DOHH2 (cell line): ENCODE results near the gene DNAJB12.

Experiments
- H3F3A ChIP-seq: fragments of 200-600 bp; sonication (generic), shearing (Covaris generic); 2 replicates; pipeline ENCODE4 v1.6.0; 2016; ENCODE audit warnings: antibody characterized with exemption, mild to moderate bottlenecking; ENCODE audit not compliant: control insufficient read depth, insufficient read depth
- H3K27ac ChIP-seq: fragments of 200-600 bp; sonication (generic); 2 replicates; pipeline ENCODE4 v1.5.1; 2014; ENCODE audit warnings: low read depth, mild to moderate bottlenecking, low read length, moderate library complexity
- H3K27me3 ChIP-seq: fragments of 200-600 bp; sonication (generic); 2 replicates; pipeline ENCODE4 v1.6.1; 2014; ENCODE audit warnings: mild to moderate bottlenecking, low read length, mixed read lengths; ENCODE audit not compliant: control insufficient read depth
- H3K36me3 ChIP-seq: fragments of 200-600 bp; sonication (generic); 2 replicates; pipeline ENCODE4 v1.6.1; 2014; ENCODE audit warnings: mild to moderate bottlenecking, low read length, moderate library complexity, mixed read lengths; ENCODE audit not compliant: control insufficient read depth
- H3K4me1 ChIP-seq: fragments of 200-600 bp; sonication (generic); 2 replicates; pipeline ENCODE4 v1.6.1; 2014; ENCODE audit warnings: mild to moderate bottlenecking, low read length, mixed read lengths; ENCODE audit not compliant: control insufficient read depth
- H3K4me2 ChIP-seq: fragments of 200-600 bp; sonication (generic); 2 replicates; pipeline ENCODE4 v1.6.0; 2014; ENCODE audit warnings: mild to moderate bottlenecking, low read length, moderate library complexity
- H3K4me3 ChIP-seq: fragments of 200-600 bp; sonication (generic); 2 replicates; pipeline ENCODE4 v1.5.1; 2014; ENCODE audit warnings: mild to moderate bottlenecking, low read length, mixed read lengths
- H3K79me2 ChIP-seq: fragments of 200-600 bp; sonication (generic); 2 replicates; pipeline ENCODE4 v1.6.1; 2014; ENCODE audit warnings: mild to moderate bottlenecking, low read length, mixed read lengths; ENCODE audit not compliant: control insufficient read depth
- H3K9me2 ChIP-seq: fragments of 200-600 bp; sonication (generic); replicated peaks from 2 replicates; pipeline ENCODE4 v1.6.1; 2014; ENCODE audit warnings: mild to moderate bottlenecking, low read length, mixed read lengths; ENCODE audit not compliant: control insufficient read depth
- H3K9me3 ChIP-seq: fragments of 200-600 bp; sonication (generic); 2 replicates; pipeline ENCODE4 v1.6.1; 2014; ENCODE audit warnings: antibody characterized with exemption, low read length, mixed read lengths; ENCODE audit not compliant: control insufficient read depth, insufficient read depth
- H4K20me1 ChIP-seq: fragments of 200-600 bp; sonication (generic); 2 replicates; pipeline ENCODE4 v1.6.0; 2014; ENCODE audit warnings: low read depth, mild to moderate bottlenecking, antibody characterized with exemption, low read length, moderate library complexity; ENCODE audit not compliant: control insufficient read depth, insufficient read depth
- CTCF ChIP-seq: fragments of 200-600 bp; sonication (generic); IDR thresholded peaks from one replicate; pipeline ENCODE4 v1.5.1; 2014; ENCODE audit warnings: antibody characterized with exemption, mild to moderate bottlenecking, low read depth, low read length; ENCODE audit not compliant: poor library complexity, severe bottlenecking
- EZH2phosphoT487 ChIP-seq: fragments of 200-600 bp; sonication (generic); IDR thresholded peaks from 2 replicates; pipeline ENCODE4 v1.6.1; 2017; ENCODE audit warnings: borderline replicate concordance, mild to moderate bottlenecking, antibody characterized with exemption, low read length, moderate library complexity, mixed read lengths

DNAJB12 gene

GRCh38 chr10:72379062-72379461 is 24.3 kb upstream of the DNAJB12 start:
- H3F3A ChIP-seq, result no peaks in the 10 kb centered on the region
- no peak overlapping the region for H3K4me2 ChIP-seq
- TF ChIP-seq CTCF (no peak), EZH2phosphoT487 (no peak)
- H3K4me1 ChIP-seq, result no peaks in the 10 kb centered on the region
- H3K9me3 ChIP-seq, result no peaks in the 10 kb centered on the region
- no peaks in the 10 kb centered on the region for H3K36me3 ChIP-seq
- H3K27me3 ChIP-seq, result no peaks in the 10 kb centered on the region
- H3K79me2 ChIP-seq, result no peaks in the 10 kb centered on the region
- H4K20me1 ChIP-seq, result no peaks in the 10 kb centered on the region
- no peak overlapping the region for H3K27ac ChIP-seq
- H3K9me2 ChIP-seq, result no peaks in the 10 kb centered on the region
- H3K4me3 ChIP-seq, result no peak overlapping the region

GRCh38 chr10:72375585-72375984 is 20.9 kb upstream of the DNAJB12 start:
- no peaks in the 10 kb centered on the region for H3F3A ChIP-seq
- H3K27me3 ChIP-seq, result no peaks in the 10 kb centered on the region
- no peaks in the 10 kb centered on the region for H3K4me1 ChIP-seq
- H3K27ac ChIP-seq, result no peak overlapping the region
- no peaks in the 10 kb centered on the region for H3K9me3 ChIP-seq
- H3K4me2 ChIP-seq, result no peak overlapping the region
- no peaks in the 10 kb centered on the region for H4K20me1 ChIP-seq
- H3K79me2 ChIP-seq, result no peaks in the 10 kb centered on the region
- H3K36me3 ChIP-seq, result no peaks in the 10 kb centered on the region
- H3K9me2 ChIP-seq, result no peaks in the 10 kb centered on the region
- H3K4me3 ChIP-seq, result no peak overlapping the region
- no peak for TF ChIP-seq CTCF
- TF ChIP-seq EZH2phosphoT487, result no peak

GRCh38 chr10:72375173-72375572 is 20.5 kb upstream of the DNAJB12 start:
- Histone ChIP-seq H3K4me2 (no peak overlapping the region), H3K27me3 (no peaks in the 10 kb centered on the region), H3K27ac (no peak overlapping the region), H4K20me1 (no peaks in the 10 kb centered on the region), H3K9me2 (no peaks in the 10 kb centered on the region), H3K4me3 (no peak overlapping the region), H3K79me2 (no peaks in the 10 kb centered on the region), H3F3A (no peaks in the 10 kb centered on the region), H3K36me3 (no peaks in the 10 kb centered on the region), H3K4me1 (no peaks in the 10 kb centered on the region), H3K9me3 (no peaks in the 10 kb centered on the region)
- no peak for TF ChIP-seq EZH2phosphoT487
- TF ChIP-seq CTCF, result no peak

GRCh38 chr10:72370201-72370722 is 15.5 kb upstream of the DNAJB12 start:
- Histone ChIP-seq H3K4me3 (no peak overlapping the region), H3K27me3 (no peaks in the 10 kb centered on the region)

More at GRCh38 chr10:72370201-72370722, 15.5 kb upstream of the DNAJB12 start:
- Histone ChIP-seq H3K27ac (no peak overlapping the region), H3K79me2 (no peaks in the 10 kb centered on the region), H4K20me1 (no peaks in the 10 kb centered on the region), H3K9me3 (no peaks in the 10 kb centered on the region), H3K4me2 (no peak overlapping the region), H3K9me2 (no peaks in the 10 kb centered on the region), H3K36me3 (no peaks in the 10 kb centered on the region), H3K4me1 (no peaks in the 10 kb centered on the region), H3F3A (no peaks in the 10 kb centered on the region)
- no peak for TF ChIP-seq EZH2phosphoT487
- TF ChIP-seq CTCF, result no peak
